Activated CD8-positive, alpha-beta memory T cell treated with anti-CD3 and anti-CD28 coated beads for 1 hour (primary cell): ENCODE results near the gene ITFG1.

ENCODE experiments used
- DNase-seq, 2 donors: peaks; one replicate each; pipeline ENCODE4 v3.0.0-alpha.2; 2020; ENCODE audit warnings: low read depth in 1 of 2; ENCODE audit errors: extremely low read depth in 1 of 2

Gene ITFG1

GRCh38 chr16:47125757-47126156 is 335.1 kb downstream of the ITFG1 start:
- DNase-seq = no peak

- DNase-seq = no peak
Measured at GRCh38 chr16:47113130-47113529, 347.7 kb downstream of the ITFG1 start.

GRCh38 chr16:47110939-47111338 is 349.9 kb downstream of the ITFG1 start:
- no peak for DNase-seq

- no peak for DNase-seq
Measured at GRCh38 chr16:47109361-47109760, 351.5 kb downstream of the ITFG1 start.
